ENCODE results near the gene UQCRH.
A peak's percentile ranks its signal among the peaks of the same experiment; 100 is the strongest.
"Not testable (repeated sequence)": the region's sequence is repeated elsewhere in the genome, so short reads cannot be mapped to it uniquely, and the experiment has no call there.

The UQCRH gene

GRCh38 chr1:46303872-46304326 lies 401 bp downstream of the UQCRH start:
- no peak for TF ChIP-seq CTCF (IDR thresholded peaks at IDR 0.05; ENCODE audit: insufficient read depth, low read depth, low read length, missing control alignments)
- DNase-seq (ENCODE audit: low read depth): no peak
- H3K4me3 ChIP-seq (ENCODE audit: low read depth, low read length): peak overlapping the region; percentile 82

- peak overlapping the region; percentile 82 for H3K4me3 ChIP-seq (ENCODE audit: low read depth, low read length)
- no peak for DNase-seq (ENCODE audit: low read depth)
- TF ChIP-seq CTCF (IDR thresholded peaks at IDR 0.05; ENCODE audit: insufficient read depth, low read depth, low read length, missing control alignments): no peak
Measured at GRCh38 chr1:46306159-46306530, 2.6 kb downstream of the UQCRH start.

GRCh38 chr1:46309401-46310159 lies 6.1 kb downstream of the UQCRH start:
- TF ChIP-seq CTCF (IDR thresholded peaks at IDR 0.05; ENCODE audit: insufficient read depth, low read depth, low read length, missing control alignments): no peak
- H3K4me3 ChIP-seq (ENCODE audit: low read depth, low read length): no peak overlapping the region

GRCh38 chr1:46310321-46310720 lies 6.8 kb downstream of the UQCRH start:
- no peak overlapping the region for H3K4me3 ChIP-seq (ENCODE audit: low read depth, low read length)
- no peak for TF ChIP-seq CTCF (IDR thresholded peaks at IDR 0.05; ENCODE audit: insufficient read depth, low read depth, low read length, missing control alignments)
- no peak for DNase-seq (ENCODE audit: low read depth)

More at GRCh38 chr1:46309401-46310159, 6.1 kb downstream of the UQCRH start:
- DNase-seq (ENCODE audit: low read depth): no peak

- no peak for TF ChIP-seq CTCF (IDR thresholded peaks at IDR 0.05; ENCODE audit: insufficient read depth, low read depth, low read length, missing control alignments)
- H3K4me3 ChIP-seq (ENCODE audit: low read depth, low read length): no peak overlapping the region
- no peak for DNase-seq (ENCODE audit: low read depth)
Measured at GRCh38 chr1:46315669-46316403, 12.3 kb downstream of the UQCRH start.

- no peak for DNase-seq (ENCODE audit: low read depth)
- no peak overlapping the region for H3K4me3 ChIP-seq (ENCODE audit: low read depth, low read length)
- TF ChIP-seq CTCF (IDR thresholded peaks at IDR 0.05; ENCODE audit: insufficient read depth, low read depth, low read length, missing control alignments): no peak
Measured at GRCh38 chr1:46317323-46317722, 13.8 kb downstream of the UQCRH start.

GRCh38 chr1:46319301-46319700 lies 15.8 kb downstream of the UQCRH start:
- DNase-seq (ENCODE audit: low read depth): not testable (repeated sequence)

GRCh38 chr1:46319960-46320914 lies 16.7 kb downstream of the UQCRH start:
- not testable (repeated sequence) for H3K4me3 ChIP-seq (ENCODE audit: low read depth, low read length); DNase-seq (ENCODE audit: low read depth)

More at GRCh38 chr1:46319301-46319700, 15.8 kb downstream of the UQCRH start:
- not testable (repeated sequence) for H3K4me3 ChIP-seq (ENCODE audit: low read depth, low read length)

GRCh38 chr1:46322191-46322590 lies 18.7 kb downstream of the UQCRH start:
- H3K4me3 ChIP-seq (ENCODE audit: low read depth, low read length); DNase-seq (ENCODE audit: low read depth): not testable (repeated sequence)

Data from GM12865 (cell line).